Head of caudate nucleus (tissue), 42 donors: ENCODE measurements around the gene ORAI3.
A peak's percentile ranks its signal among the peaks of the same experiment; 100 is the strongest.

Experiments
- DNase-seq, 42 donors: peaks; one replicate each; pipeline versions ENCODE4 v3.0.0 to v3.0.0-alpha.2; 2020 to 2021; ENCODE audit warnings: mixed read lengths in 7 of 42
- intact Hi-C: fragments of 100-400 bp; cut with DNase I; formaldehyde crosslinking; loops from one replicate; pipeline ENCODE4 v1.15.0; 2022

ORAI3 gene

DNA sequence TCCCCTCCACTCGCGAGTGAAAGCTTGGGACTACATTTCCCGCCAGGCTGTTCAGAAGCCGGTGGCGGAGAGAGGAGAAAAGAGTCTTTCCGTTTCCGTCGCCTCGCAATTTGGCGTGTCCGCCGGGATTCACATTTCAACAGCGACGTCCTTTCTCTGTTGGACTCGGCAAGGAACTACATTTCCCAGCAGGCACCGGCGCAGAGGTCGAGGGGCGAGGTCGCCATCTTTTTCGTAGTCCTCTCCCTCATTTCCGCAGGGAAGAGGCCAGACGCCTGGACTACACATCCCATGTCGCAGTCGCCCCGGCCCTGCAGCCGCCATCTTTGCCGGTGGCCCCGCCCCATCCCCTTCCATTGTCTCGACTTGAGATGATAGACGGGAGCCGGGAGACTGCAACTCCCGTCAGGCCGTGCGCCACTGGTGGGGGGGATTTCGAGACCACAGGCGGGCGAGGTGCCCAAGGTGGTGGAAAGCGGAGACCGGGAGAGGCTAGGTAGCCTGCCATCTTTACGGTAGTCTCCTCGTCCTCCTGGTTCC is 26.4 kb upstream of the ORAI3 start:
- intact Hi-C loops: loop anchor here (2.0 to 10.0 kb wide), 3 partner anchors 28 to 268 kb away; partner anchors contain the start of genes BCL7C, FBRS and PRR14

DNA sequence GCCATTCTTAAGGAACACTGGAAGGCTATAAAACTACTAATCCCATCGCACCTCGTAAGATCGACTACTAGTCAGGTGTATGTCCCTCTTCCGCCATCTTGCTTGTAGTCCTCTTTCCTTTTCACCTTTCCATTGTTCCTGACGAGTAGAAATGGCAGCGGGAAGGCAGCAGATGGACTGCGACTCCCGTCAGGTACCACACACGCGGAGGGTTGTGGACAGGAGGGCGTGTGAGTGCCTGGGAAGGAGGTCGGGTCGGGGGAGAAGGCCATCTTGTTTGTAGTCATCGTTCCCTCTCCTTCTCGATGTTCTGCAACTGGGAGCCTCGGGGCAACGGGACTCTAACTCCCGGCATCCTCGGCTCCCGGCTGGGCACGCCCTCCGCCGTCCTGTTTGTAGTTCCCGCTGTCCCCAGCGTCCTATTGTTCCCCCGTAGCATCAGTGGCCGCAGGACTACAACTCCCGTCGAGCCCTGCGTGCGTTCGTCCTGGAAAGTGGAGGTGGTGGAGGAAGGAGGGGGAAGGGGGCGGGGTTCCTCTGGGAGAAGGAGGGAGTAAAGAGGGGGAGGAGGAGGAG is 25.8 kb upstream of the ORAI3 start:
- intact Hi-C loops: loop anchor here (2.0 to 10.0 kb wide), 3 partner anchors 28 to 268 kb away; partner anchors contain the start of genes BCL7C, FBRS and PRR14
- peak; percentile 98 to 100 (median 100) for DNase-seq

More for the DNA sequence above, 26.4 kb upstream of the ORAI3 start:
- peak; percentile 99 to 100 (median 100) for DNase-seq

DNA sequence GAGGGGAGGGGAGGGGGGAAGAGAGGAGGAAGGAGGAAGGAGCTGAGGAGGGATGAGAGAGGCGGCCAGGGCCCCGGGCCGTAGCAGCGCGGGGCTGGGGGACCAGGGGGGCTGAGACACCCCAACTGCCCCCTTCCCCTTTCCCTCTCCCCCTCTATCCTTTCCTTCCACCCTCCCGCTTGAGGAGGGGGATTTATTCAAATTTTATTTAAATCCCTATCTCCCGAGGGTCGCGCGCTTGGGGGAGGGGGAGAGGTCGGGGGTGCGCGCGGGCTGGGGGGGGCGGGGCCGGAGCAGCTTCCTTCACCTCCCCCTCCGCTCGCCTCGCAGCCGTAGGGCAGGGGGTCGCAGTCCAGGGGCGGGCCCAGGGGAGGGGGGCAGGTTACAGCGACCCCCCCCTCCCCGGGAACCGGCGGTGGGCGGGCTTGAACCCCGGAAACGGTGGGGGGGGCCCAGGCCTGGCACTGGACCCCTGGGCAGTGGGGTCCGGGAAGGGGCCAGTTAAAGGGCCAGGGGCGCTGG is 25.3 kb upstream of the ORAI3 start, which contains the start of gene FBXL19:
TSS of gene FBXL19 (plus strand) at position 19 of the 522 bp plus-strand sequence. CDS start 2,183 bp downstream, outside the sequence.
- intact Hi-C loops: loop anchor here (2.0 to 10.0 kb wide), 3 partner anchors 29 to 269 kb away; partner anchors contain the start of genes BCL7C, FBRS and PRR14
- peak in 1 of 42 donors; percentile 14 for DNase-seq

DNA sequence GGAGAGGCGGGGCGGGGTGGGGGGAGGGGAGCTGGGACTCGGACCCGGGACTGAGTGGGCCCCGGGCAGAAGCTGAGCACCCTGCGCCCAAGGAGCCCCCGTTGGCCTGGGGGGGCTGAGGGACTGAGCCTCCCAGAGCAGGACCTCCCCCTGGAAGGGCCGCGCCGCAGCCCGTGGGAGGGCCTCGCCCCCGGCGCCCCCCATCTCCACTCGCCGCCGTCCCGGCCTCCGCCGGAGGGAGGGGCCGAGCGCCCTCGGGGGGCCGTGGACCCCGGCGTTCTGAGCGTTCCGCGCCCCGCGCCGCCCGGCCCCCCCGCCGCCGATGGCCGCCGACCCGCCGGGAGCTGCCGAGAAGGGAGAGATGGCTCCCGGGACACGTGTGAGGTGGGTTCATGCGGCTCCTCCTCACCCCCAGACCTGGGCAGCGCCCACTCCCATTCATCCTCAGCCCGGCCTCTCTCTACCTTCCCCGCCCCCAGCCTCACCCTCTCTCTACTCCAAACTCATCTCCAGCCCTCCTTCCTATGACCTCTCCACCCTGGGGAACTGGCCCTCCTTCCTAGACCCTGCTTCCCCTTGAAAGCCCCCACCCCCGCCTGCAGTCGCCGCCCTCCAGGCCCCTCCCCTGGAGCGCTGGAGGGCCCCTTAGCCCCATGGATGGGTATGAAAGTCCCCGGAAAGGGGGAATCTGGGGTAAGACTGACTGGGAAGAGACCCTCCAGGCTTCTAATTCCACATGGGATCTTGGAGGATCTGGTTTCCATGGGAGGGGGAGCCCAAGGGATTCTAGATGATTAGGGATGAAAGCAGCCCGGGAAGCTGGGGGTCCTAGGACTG is 24.6 kb upstream of the ORAI3 start:
- intact Hi-C loops: loop anchor here (10.0 kb wide), 2 partner anchors 119 to 269 kb away; partner anchors contain the start of genes FBRS and PRR14

DNA sequence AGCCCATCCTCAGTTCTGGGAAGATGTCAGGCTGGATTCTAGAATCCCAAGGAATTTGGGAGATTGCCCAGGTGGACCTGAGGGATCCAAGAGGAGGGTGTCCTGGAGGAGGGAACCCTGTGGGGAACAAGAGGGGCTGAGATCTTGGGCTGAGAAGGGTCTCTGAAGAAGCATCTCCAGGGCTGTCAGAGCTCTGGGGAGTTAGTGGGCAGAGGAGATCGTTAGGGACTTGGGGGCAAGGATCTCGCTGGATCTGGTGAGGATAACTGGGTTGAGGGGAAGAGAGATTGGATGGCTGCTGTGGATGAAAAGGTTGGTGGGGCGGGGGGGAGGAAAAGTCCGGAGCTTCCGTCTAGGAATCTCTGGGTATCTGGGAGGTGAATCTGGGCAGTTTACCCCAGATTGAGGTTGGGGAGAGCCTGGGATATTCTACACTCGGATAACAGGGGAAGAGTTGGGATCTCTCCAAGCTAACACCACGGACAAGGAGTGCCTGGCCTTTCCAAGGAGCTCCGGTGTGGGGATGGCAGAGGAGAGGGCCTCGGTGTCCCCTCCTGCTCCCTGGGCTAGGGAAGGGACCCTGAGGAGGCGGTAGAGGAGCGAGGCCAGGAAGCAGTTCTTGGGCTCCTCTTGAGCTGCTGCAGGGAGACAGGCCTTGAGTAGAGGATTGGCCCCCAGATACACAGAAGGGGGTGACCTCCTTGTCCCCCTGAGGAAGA is 23.8 kb upstream of the ORAI3 start:
- intact Hi-C loops: loop anchor here (10.0 kb wide), 2 partner anchors 120 to 270 kb away; partner anchors contain the start of genes FBRS and PRR14
- DNase-seq: no peak

More for the DNA sequence above, 24.6 kb upstream of the ORAI3 start:
- DNase-seq: peak in 2 of 42 donors; percentile 18 to 42

DNA sequence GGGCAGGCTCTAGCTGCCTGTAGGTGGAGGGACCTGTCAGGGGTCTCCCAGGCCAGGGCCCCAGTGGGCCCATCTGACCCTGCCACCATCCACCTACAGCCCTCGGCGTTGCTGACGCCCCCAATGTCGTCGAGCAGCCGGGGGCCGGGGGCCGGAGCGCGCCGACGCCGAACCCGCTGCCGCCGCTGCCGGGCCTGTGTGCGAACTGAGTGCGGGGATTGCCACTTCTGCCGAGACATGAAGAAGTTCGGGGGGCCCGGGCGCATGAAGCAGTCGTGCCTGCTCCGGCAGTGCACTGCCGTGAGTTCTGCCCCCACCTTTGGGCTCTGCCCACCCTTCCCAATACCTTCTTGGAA is 23.3 kb upstream of the ORAI3 start:
- intact Hi-C loops: loop anchor here (10.0 kb wide), 2 partner anchors 121 to 271 kb away; partner anchors contain the start of genes FBRS and PRR14
- no peak for DNase-seq

DNA sequence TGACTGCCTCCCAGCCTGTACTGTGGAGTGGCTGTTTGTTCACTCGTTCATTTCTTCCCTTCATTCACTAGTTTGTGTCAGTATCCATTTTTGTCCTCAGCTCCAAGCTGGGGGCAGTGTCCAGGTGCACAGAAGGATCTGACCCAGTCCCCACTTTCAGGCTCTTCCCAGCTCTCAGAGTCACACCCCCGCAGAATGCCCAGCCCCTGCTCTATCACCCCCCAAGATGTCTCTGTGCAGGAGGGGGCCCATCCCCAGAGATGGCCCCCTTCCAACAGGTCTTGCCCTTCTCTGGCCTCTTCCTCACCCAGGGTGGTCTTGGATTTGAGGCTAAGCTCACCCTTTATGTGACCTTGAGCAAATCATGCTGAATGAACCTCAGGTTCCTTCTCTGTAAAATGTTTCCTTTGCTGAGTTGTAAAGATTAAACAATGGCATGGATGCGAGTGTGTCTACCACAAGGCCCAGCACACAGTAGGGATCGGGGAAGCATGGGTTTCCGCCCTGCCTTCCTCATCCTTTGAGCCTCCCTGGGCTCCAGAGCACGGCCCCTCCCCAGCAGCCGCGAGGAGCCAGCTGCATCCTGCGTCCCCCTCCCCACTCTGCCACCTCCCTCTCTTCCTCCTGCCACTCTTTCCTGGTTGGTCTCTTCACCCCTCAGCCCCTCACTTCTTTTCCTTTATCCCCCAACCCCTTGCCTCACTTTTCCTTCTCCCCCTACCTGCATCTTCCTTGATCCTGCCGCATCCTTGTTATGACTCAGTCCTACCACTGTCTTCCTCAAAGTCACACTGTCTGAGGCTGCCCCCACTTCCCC is 22.7 kb upstream of the ORAI3 start:
- intact Hi-C loops: loop anchor here (10.0 kb wide), 2 partner anchors 121 to 271 kb away; partner anchors contain the start of genes FBRS and PRR14
- DNase-seq: no peak

DNA sequence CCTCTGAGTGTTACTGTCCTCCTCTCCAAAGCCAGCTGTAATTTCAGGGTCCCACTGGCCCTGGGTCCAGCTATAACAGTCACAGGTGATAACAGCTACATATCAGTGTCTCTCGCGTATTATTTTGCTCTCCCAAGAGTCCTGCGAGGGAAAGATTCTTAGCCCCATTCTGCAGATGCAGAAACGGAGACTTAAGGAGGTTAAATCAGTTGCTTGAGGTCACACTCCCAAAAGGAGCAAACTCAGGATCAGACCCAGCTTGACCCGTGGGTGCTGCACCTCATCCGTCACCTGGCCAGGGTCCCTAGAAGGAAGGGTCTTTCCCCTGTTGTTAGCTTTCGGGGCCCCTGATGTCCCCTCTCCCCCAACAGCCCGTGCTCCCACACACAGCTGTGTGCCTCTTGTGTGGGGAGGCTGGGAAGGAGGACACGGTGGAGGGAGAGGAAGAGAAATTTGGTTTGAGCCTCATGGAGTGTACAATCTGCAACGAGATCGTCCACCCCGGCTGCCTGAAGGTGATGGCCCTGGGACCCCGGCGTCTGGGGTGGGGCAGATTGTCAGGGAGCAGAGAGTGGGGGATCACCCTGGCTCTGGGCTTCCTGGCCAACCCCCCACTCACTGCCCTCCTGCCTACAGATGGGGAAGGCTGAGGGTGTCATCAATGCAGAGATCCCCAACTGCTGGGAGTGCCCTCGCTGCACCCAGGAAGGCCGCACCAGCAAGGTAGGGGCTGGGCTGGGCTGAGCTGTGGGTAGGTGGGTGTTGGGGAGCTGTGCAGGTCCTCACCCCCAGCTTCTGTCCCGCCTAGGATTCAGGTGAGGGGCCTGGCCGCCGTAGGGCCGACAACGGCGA is 21.7 kb upstream of the ORAI3 start:
- DNase-seq: no peak
- intact Hi-C loops: loop anchor here (10.0 kb wide), 2 partner anchors 122 to 272 kb away; partner anchors contain the start of genes FBRS and PRR14

DNA sequence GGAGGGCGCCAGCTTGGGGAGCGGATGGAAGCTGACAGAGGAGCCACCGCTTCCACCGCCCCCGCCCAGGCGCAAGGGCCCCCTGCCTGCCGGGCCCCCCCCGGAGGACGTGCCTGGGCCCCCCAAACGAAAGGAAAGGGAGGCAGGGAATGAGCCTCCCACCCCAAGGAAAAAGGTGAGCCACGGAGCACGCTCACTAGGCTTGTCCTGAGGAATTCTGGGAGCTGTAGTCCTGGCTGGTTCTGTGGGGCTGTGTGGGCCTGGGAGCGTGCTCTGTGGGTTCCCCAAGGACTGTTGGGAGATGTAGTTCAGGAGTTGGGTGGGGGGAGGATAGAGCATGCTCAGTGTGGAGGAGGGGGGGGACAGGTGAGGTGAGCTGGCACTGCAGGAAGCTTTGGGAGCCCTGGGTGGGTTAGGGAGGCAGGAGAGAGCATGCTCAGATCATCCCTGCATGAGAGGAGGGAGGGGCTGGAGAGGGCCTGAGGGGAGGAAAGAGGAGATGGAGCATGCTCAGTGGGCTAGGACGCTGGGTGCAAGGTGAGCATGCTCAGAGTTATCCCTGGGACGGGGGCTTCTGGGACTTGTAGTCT is 21.0 kb upstream of the ORAI3 start:
- DNase-seq: peak; percentile 65 to 93 (median 82)
- intact Hi-C loops: loop anchor here (10.0 kb wide), 2 partner anchors 123 to 273 kb away; partner anchors contain the start of genes FBRS and PRR14

DNA sequence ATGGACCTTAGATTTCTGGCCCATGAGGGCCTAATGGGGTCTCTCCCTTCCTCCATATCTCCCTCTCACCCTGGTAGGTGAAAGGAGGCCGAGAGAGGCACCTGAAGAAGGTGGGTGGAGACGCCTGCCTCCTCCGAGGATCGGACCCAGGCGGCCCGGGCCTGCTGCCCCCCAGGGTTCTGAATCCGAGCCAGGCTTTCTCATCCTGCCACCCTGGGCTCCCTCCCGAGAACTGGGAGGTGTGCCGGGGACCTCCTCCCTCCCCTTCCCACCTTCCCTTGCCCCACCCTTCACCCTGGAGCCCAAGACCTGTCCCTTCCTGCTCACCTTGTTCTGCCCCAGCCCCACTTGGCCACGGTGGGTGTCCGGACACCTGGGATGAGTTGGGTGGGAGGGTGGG is 20.5 kb upstream of the ORAI3 start:
- DNase-seq: no peak
- intact Hi-C loops: loop anchor here (10.0 kb wide), 2 partner anchors 124 to 274 kb away; partner anchors contain the start of genes FBRS and PRR14

DNA sequence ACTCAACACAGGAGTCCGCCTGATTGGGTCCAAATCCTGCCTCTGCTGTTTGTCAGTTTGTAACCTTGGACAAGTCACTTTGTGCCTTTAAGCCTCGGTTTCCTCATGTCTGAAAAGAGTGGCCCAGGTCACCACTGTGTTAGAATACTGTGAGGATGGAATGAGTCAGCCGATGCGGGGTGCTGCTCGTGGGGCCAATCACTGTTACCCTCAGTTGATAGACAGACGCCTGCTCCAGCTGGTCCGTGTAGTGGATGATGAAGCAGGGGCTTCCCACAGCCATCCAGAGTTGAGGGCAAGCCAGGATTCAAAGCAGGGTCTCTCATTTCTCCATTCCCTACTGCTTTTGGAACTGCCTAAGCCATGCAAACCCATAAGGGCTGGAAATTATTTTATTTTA is 19.7 kb upstream of the ORAI3 start:
- no peak for DNase-seq
- intact Hi-C loops: loop anchor here (10.0 kb wide), 2 partner anchors 124 to 274 kb away; partner anchors contain the start of genes FBRS and PRR14

DNA sequence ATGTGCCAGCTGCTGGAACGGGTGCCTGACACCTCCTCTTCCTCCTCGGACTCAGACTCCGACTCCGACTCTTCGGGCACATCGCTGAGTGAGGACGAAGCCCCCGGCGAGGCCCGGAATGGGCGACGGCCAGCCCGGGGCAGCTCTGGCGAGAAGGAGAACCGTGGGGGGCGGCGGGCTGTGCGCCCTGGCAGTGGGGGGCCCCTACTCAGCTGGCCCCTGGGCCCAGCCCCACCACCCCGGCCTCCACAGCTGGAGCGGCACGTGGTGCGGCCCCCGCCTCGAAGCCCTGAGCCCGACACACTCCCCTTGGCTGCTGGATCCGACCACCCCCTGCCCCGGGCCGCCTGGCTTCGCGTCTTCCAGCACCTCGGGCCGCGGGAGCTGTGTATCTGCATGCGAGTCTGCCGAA is 18.7 kb upstream of the ORAI3 start:
- no peak for DNase-seq
- intact Hi-C loops: no loop called here

DNA sequence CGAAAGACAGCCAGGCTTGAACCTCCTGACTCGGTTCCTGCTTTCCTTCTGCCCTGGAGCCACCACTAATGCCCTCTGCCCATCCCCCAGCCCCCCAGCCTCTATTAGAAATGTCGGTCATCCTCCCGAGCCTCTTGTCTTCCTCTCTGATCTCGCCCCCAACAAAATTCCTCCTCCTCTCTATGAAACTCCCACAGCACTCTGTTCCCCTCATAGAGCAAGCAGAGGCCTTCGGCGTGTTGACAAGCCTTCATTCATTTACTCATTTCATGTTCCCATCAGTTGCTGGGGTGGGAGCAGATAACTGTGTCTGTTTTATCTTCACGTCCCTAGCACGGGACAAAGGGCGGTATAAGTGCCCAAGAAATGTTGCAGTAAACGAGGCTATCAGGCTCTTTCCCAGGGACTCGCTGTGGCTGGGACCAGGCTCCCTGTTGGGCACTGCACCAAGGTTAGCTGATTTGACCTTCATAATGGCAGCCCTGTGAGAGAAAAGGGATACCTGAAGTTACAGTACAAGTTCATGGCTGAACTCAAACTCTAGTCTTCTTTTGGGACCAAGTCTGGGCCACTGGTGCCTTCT is 17.7 kb upstream of the ORAI3 start:
- intact Hi-C loops: no loop called here
- DNase-seq: peak in 4 of 42 donors; percentile 31 to 62 (median 46)

DNA sequence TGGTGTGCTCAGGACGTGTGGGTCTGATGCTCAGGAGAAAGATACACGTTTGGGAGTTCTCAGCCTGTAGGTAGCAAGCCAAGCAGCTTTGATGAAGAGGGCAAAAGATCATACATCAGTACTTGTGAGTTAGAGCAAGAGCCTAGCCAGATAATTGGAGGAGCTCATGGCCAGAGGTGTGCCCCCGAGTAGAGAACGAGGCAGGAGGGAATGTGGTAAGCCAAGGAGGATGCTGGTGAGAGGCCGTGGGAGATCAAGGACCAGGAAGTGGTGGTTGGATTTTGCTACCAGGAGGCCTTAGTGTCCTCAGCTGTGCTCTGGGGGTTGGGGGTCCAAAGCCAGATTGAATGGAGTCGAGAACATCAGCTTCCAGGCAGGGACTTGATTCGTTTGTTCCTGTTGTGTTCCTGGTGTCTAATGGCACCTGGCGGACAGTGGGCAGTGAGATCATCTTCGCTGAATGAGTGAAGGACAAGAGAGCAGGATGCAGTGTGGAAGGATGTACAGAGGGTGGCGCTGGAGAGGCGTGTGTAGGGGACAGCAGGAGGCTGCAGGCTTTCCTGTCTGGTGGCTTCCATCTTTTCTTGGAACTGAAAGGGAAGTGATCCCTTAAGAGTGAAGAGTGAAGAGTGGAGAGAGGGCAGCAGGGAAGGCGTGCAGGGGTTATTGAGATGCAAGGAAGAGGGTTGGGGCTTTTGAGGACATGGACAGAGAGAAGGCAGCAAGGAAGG is 13.9 kb upstream of the ORAI3 start:
- intact Hi-C loops: no loop called here
- peak in 32 of 42 donors; percentile 27 to 78 (median 56) for DNase-seq

DNA sequence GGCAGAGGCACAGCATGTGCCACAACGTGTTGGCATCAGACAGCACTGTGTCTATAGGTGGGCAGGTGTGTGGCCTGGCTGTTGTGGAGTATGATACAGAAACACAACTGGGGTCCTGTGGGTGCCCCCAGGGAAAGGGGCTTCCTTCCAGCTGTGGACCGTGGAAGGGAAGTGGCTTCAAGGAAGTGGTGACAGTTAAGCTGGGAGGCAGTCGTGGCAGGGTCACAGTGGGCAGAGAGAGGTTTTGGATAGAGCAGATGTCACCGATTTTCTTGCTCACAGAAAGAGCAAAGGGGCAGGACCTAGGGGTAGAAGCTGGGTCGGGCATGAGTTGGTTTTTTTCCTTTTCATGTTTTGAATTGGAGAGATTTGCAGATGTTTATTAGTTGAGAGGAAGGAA is 11.2 kb upstream of the ORAI3 start:
- intact Hi-C loops: no loop called here
- DNase-seq: no peak
